RWPE2 (cell line): ENCODE measurements around the gene STX10.

Source experiments
- ATAC-seq: fragments of 200-7000 bp; cut with Tn5 transposase; 3 replicates; pipeline ENCODE4 v1.9.1; 2021; ENCODE audit warnings: low read depth
- DNase-seq: peaks from one replicate; pipeline ENCODE4 v3.0.0-alpha.2; 2020; ENCODE audit warnings: low spot score
- H3K27ac ChIP-seq: fragments of 450-650 bp; 2 replicates; pipeline ENCODE4 v1.5.1; 2017; ENCODE audit warnings: mild to moderate bottlenecking; ENCODE audit not compliant: poor library complexity, severe bottlenecking
- H3K27me3 ChIP-seq: fragments of 250-450 bp; sonication (Bioruptor Pico); 2 replicates; pipeline ENCODE4 v1.5.1; 2021; ENCODE audit warnings: mild to moderate bottlenecking, moderate library complexity; ENCODE audit not compliant: insufficient read depth, poor library complexity, severe bottlenecking
- H3K36me3 ChIP-seq: fragments of 250-450 bp; sonication (Bioruptor Pico); 2 replicates; pipeline ENCODE4 v1.5.1; 2020; ENCODE audit warnings: low read depth, mild to moderate bottlenecking, moderate library complexity
- H3K4me1 ChIP-seq: fragments of 250-450 bp; sonication (Bioruptor Pico); 2 replicates; pipeline ENCODE4 v1.5.1; 2021; ENCODE audit warnings: mild to moderate bottlenecking, moderate library complexity; ENCODE audit not compliant: insufficient read depth, poor library complexity, severe bottlenecking
- H3K4me3 ChIP-seq: fragments of 250-450 bp; sonication (Bioruptor Pico); 2 replicates; pipeline ENCODE4 v1.5.1; 2021; ENCODE audit warnings: mild to moderate bottlenecking, moderate library complexity; ENCODE audit not compliant: severe bottlenecking
- H3K9me3 ChIP-seq: fragments of 250-450 bp; sonication (Bioruptor Pico); 2 replicates; pipeline ENCODE4 v1.5.1; 2021; ENCODE audit warnings: mild to moderate bottlenecking, moderate library complexity; ENCODE audit not compliant: severe bottlenecking
- CTCF ChIP-seq: fragments of 450-650 bp; IDR thresholded peaks from one replicate; pipeline ENCODE4 v1.5.1; 2017; ENCODE audit warnings: mild to moderate bottlenecking, moderate library complexity; ENCODE audit not compliant: poor library complexity, severe bottlenecking

Gene STX10

GRCh38 chr19:13139633-13140311 is 10.4 kb downstream of the STX10 start:
- H3K27me3 ChIP-seq = no peaks in the 10 kb centered on the region
- ATAC-seq (no peak), DNase-seq (no peak)
- H3K4me3 ChIP-seq = no peak overlapping the region
- H3K9me3 ChIP-seq = no peaks in the 10 kb centered on the region
- no peak for TF ChIP-seq CTCF
- peaks cover 5% of the 10 kb centered on the region for H3K4me1 ChIP-seq
- no peak overlapping the region for H3K27ac ChIP-seq
- peaks cover 55% of the 10 kb centered on the region for H3K36me3 ChIP-seq

GRCh38 chr19:13138916-13139198 is 11.3 kb downstream of the STX10 start:
- Histone ChIP-seq H3K27ac (no peak overlapping the region), H3K9me3 (no peaks in the 10 kb centered on the region), H3K4me1 (peaks cover 5% of the 10 kb centered on the region), H3K4me3 (no peak overlapping the region), H3K27me3 (no peaks in the 10 kb centered on the region), H3K36me3 (peaks cover 46% of the 10 kb centered on the region)
- no peak for DNase-seq
- no peak for TF ChIP-seq CTCF
- no peak for ATAC-seq

GRCh38 chr19:13138171-13138915 is 11.8 kb downstream of the STX10 start:
- peaks cover 41% of the 10 kb centered on the region for H3K36me3 ChIP-seq
- H3K27ac ChIP-seq = no peak overlapping the region
- no peaks in the 10 kb centered on the region for H3K27me3 ChIP-seq
- TF ChIP-seq CTCF = no peak
- no peak for ATAC-seq
- no peak overlapping the region for H3K4me3 ChIP-seq
- H3K4me1 ChIP-seq = peaks cover 4% of the 10 kb centered on the region
- no peaks in the 10 kb centered on the region for H3K9me3 ChIP-seq
- DNase-seq = no peak

- Histone ChIP-seq H3K4me1 (no peaks in the 10 kb centered on the region), H3K36me3 (peaks cover 41% of the 10 kb centered on the region), H3K9me3 (no peaks in the 10 kb centered on the region), H3K4me3 (no peak overlapping the region), H3K27ac (no peak overlapping the region), H3K27me3 (no peaks in the 10 kb centered on the region)
- TF ChIP-seq CTCF = no peak
- no peak for DNase-seq
- ATAC-seq = no peak
These were observed 12.8 kb downstream of the STX10 start for GRCh38 chr19:13137290-13137794.
